GM23338 (cell line): ENCODE measurements around the gene SIVA1. TPM values are rescaled to one million over a fixed set of nuclear protein-coding genes. Genes with fewer than 3 reads are reported as not detected.

Experiments
- ATAC-seq: fragments of 200-7000 bp; cut with Tn5 transposase; 3 replicates; pipeline ENCODE4 v1.9.1; 2020
- DNase-seq: peaks from one replicate; pipeline ENCODE4 v3.0.0-alpha.2; 2015; ENCODE audit warnings: low spot score
- H2AFZ ChIP-seq: fragments of 200-600 bp; sonication (generic); 2 replicates; pipeline ENCODE4 v1.8.0; 2016; ENCODE audit warnings: antibody characterized with exemption, mild to moderate bottlenecking, moderate library complexity
- H3F3A ChIP-seq: fragments of 200-600 bp; sonication (generic); replicated peaks from 2 replicates; pipeline ENCODE4 v1.8.0; 2017; ENCODE audit warnings: antibody characterized with exemption, mixed run types, low read depth
- H3K27ac ChIP-seq: fragments of 200-600 bp; sonication (generic); 2 replicates; pipeline ENCODE4 v1.6.1; 2016; ENCODE audit warnings: low read depth
- H3K27me3 ChIP-seq: fragments of 200-600 bp; sonication (generic); 2 replicates; pipeline ENCODE4 v1.8.0; 2016; ENCODE audit warnings: mild to moderate bottlenecking, mixed run types, moderate library complexity; ENCODE audit not compliant: insufficient read depth
- H3K36me3 ChIP-seq: fragments of 200-600 bp; sonication (generic); 2 replicates; pipeline ENCODE4 v1.8.0; 2016; ENCODE audit warnings: mild to moderate bottlenecking; ENCODE audit not compliant: insufficient read depth
- H3K4me1 ChIP-seq: fragments of 200-600 bp; sonication (generic); 2 replicates; pipeline ENCODE4 v1.8.0; 2016; ENCODE audit warnings: mild to moderate bottlenecking, moderate library complexity; ENCODE audit not compliant: insufficient read depth
- H3K4me2 ChIP-seq: fragments of 200-600 bp; sonication (generic); 2 replicates; pipeline ENCODE4 v1.7.1; 2017; ENCODE audit warnings: mixed run types
- H3K4me3 ChIP-seq: fragments of 200-600 bp; sonication (generic); 2 replicates; pipeline ENCODE4 v1.6.1; 2016; ENCODE audit warnings: mixed run types
- H3K79me2 ChIP-seq: fragments of 200-600 bp; sonication (generic); replicated peaks from 2 replicates; pipeline ENCODE4 v1.8.0; 2017; ENCODE audit warnings: mild to moderate bottlenecking; ENCODE audit not compliant: insufficient read depth
- H3K9me2 ChIP-seq: fragments of 200-600 bp; sonication (generic); 2 replicates; pipeline ENCODE4 v1.8.0; 2017; ENCODE audit not compliant: insufficient read depth
- H4K20me1 ChIP-seq: fragments of 200-600 bp; sonication (generic); replicated peaks from 2 replicates; pipeline ENCODE4 v1.8.0; 2017; ENCODE audit warnings: mild to moderate bottlenecking; ENCODE audit not compliant: insufficient read depth
- H3K27ac Mint-ChIP-seq: 2 replicates; pipeline ENCODE4 v1.8.0; 2020; ENCODE audit warnings: inconsistent platforms, mild to moderate bottlenecking, moderate library complexity, mixed read lengths
- H3K27me3 Mint-ChIP-seq: 3 replicates; pipeline ENCODE4 v1.8.0; 2022; ENCODE audit warnings: low read depth, mild to moderate bottlenecking, moderate library complexity, mixed read lengths, inconsistent platforms; ENCODE audit not compliant: insufficient read depth, poor library complexity
- H3K36me3 Mint-ChIP-seq: 3 replicates; pipeline ENCODE4 v1.8.0; 2021; ENCODE audit warnings: low read depth, mild to moderate bottlenecking, inconsistent platforms, moderate library complexity, mixed read lengths
- H3K4me1 Mint-ChIP-seq: 3 replicates; pipeline ENCODE4 v1.8.0; 2020; ENCODE audit warnings: mild to moderate bottlenecking, inconsistent platforms, mixed read lengths
- H3K4me3 Mint-ChIP-seq: 3 replicates; pipeline ENCODE4 v1.8.0; 2021; ENCODE audit warnings: moderate library complexity, mild to moderate bottlenecking, inconsistent platforms, mixed read lengths
- H3K9me3 Mint-ChIP-seq: 3 replicates; pipeline ENCODE4 v1.8.0; 2020; ENCODE audit warnings: moderate library complexity, mild to moderate bottlenecking, inconsistent platforms, mixed read lengths
- JUNB ChIP-seq: IDR thresholded peaks from one replicate; pipeline ENCODE4 v1.6.1; 2016; ENCODE audit warnings: antibody characterized with exemption; ENCODE audit not compliant: unreplicated experiment
- POLR2AphosphoS5 ChIP-seq: IDR thresholded peaks from 2 replicates; pipeline ENCODE4 v1.6.1; 2016; ENCODE audit warnings: antibody characterized with exemption, low read depth
- STAT1 ChIP-seq: IDR thresholded peaks from one replicate; pipeline ENCODE4 v1.6.1; 2016; ENCODE audit warnings: antibody characterized with exemption; ENCODE audit not compliant: unreplicated experiment
- ZNF114 ChIP-seq: fragments of 250-450 bp; sonication (Bioruptor Pico); IDR thresholded peaks from 2 replicates; pipeline ENCODE4 v1.5.0; 2020; ENCODE audit warnings: mild to moderate bottlenecking, moderate library complexity
- ZNF331 ChIP-seq: fragments of 250-450 bp; sonication (Bioruptor Pico); IDR thresholded peaks from 2 replicates; pipeline ENCODE4 v1.5.0; 2020; ENCODE audit warnings: low read depth, mild to moderate bottlenecking, moderate library complexity
- ZNF462 ChIP-seq: fragments of 250-450 bp; sonication (Bioruptor Pico); IDR thresholded peaks from 2 replicates; pipeline ENCODE4 v1.5.0; 2020; ENCODE audit warnings: mild to moderate bottlenecking, moderate library complexity
- polyA plus RNA-seq: library from polyadenylated mRNA; unstranded; fragments of >200 nt; fragmentation: Nextera tagmentation; extraction: Ambion mirVana; gene quantifications from 2 replicates; pipeline ENCODE4 v1.2.1, GENCODE V29; 2016
- total RNA-seq: library from RNA; depleted of rRNA; stranded (reverse); fragments of >200 nt; shearing (Covaris generic); gene quantifications from 2 replicates; pipeline ENCODE4 v1.2.3, GENCODE V29; 2014
- TF ChIP-seq, protein P1 (sequence below): IDR thresholded peaks from one replicate; pipeline ENCODE4 v1.6.1; 2018; ENCODE audit warnings: antibody characterized with exemption; ENCODE audit not compliant: unreplicated experiment
- TF ChIP-seq, protein P2 (sequence below): IDR thresholded peaks from 2 replicates; pipeline ENCODE4 v1.6.1; 2016; ENCODE audit warnings: antibody characterized with exemption

The SIVA1 gene
- total and polyA plus RNA-seq, 2 experiments from 2014 or later: 215 to 392 TPM

GRCh38 chr14:104746934-104747481 lies 5.9 kb upstream of the SIVA1 start (continued):
- TF ChIP-seq, protein P1, sequence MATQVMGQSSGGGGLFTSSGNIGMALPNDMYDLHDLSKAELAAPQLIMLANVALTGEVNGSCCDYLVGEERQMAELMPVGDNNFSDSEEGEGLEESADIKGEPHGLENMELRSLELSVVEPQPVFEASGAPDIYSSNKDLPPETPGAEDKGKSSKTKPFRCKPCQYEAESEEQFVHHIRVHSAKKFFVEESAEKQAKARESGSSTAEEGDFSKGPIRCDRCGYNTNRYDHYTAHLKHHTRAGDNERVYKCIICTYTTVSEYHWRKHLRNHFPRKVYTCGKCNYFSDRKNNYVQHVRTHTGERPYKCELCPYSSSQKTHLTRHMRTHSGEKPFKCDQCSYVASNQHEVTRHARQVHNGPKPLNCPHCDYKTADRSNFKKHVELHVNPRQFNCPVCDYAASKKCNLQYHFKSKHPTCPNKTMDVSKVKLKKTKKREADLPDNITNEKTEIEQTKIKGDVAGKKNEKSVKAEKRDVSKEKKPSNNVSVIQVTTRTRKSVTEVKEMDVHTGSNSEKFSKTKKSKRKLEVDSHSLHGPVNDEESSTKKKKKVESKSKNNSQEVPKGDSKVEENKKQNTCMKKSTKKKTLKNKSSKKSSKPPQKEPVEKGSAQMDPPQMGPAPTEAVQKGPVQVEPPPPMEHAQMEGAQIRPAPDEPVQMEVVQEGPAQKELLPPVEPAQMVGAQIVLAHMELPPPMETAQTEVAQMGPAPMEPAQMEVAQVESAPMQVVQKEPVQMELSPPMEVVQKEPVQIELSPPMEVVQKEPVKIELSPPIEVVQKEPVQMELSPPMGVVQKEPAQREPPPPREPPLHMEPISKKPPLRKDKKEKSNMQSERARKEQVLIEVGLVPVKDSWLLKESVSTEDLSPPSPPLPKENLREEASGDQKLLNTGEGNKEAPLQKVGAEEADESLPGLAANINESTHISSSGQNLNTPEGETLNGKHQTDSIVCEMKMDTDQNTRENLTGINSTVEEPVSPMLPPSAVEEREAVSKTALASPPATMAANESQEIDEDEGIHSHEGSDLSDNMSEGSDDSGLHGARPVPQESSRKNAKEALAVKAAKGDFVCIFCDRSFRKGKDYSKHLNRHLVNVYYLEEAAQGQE: no peak
- TF ChIP-seq ZNF331 (CRISPR knock-in tag): no peak

- no peak overlapping the region for H3K27ac Mint-ChIP-seq
- no peaks in the 10 kb centered on the region for H3K27me3 ChIP-seq
- H4K20me1 ChIP-seq: no peaks in the 10 kb centered on the region
- no peak overlapping the region for H3K27ac ChIP-seq
- H3F3A ChIP-seq: no peaks in the 10 kb centered on the region
- peaks cover 21% of the 10 kb centered on the region for H3K36me3 Mint-ChIP-seq
- no peaks in the 10 kb centered on the region for H3K79me2 ChIP-seq
- peaks cover 27% of the 10 kb centered on the region for H3K9me3 Mint-ChIP-seq
- no peak overlapping the region for H3K4me3 Mint-ChIP-seq
- H3K4me1 ChIP-seq: no peaks in the 10 kb centered on the region
- H3K4me1 Mint-ChIP-seq: peaks cover 4% of the 10 kb centered on the region; the same call in 2 of the 3 replicates
- no peak overlapping the region for H3K4me3 ChIP-seq
- H3K9me2 ChIP-seq: no peaks in the 10 kb centered on the region
- H3K4me2 ChIP-seq: no peak overlapping the region
- ATAC-seq (no peak), DNase-seq (no peak)
- H3K36me3 ChIP-seq: peaks cover 5% of the 10 kb centered on the region; the same call in 1 of the 2 replicates
- no peak overlapping the region for H2AFZ ChIP-seq
- peaks cover 14% of the 10 kb centered on the region for H3K27me3 Mint-ChIP-seq
- TF ChIP-seq, protein P1: no peak
- no peak for TF ChIP-seq ZNF114
- TF ChIP-seq POLR2AphosphoS5: no peak
- no peak for TF ChIP-seq JUNB
- TF ChIP-seq ZNF331 (CRISPR knock-in tag): no peak
- TF ChIP-seq, protein P2, sequence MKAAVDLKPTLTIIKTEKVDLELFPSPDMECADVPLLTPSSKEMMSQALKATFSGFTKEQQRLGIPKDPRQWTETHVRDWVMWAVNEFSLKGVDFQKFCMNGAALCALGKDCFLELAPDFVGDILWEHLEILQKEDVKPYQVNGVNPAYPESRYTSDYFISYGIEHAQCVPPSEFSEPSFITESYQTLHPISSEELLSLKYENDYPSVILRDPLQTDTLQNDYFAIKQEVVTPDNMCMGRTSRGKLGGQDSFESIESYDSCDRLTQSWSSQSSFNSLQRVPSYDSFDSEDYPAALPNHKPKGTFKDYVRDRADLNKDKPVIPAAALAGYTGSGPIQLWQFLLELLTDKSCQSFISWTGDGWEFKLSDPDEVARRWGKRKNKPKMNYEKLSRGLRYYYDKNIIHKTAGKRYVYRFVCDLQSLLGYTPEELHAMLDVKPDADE: no peak
- no peak for TF ChIP-seq ZNF462
- no peak for TF ChIP-seq STAT1
Measured at GRCh38 chr14:104747876-104748275, 5.1 kb upstream of the SIVA1 start.
